ENCODE data around the gene ERN2.
A peak's percentile ranks its signal among the peaks of the same experiment; 100 is the strongest.

Gene ERN2

GRCh38 chr16:23683487-23683886 is 29.5 kb downstream of the ERN2 start:
- FAIRE-seq, result no peak

- no peak for FAIRE-seq
Observed at GRCh38 chr16:23682181-23682580, 30.8 kb downstream of the ERN2 start.

- FAIRE-seq, result no peak
Observed at GRCh38 chr16:23679986-23680336, 33.1 kb downstream of the ERN2 start.

GRCh38 chr16:23679274-23679985 is 33.6 kb downstream of the ERN2 start:
- FAIRE-seq, result no peak

- no peak for FAIRE-seq
Observed at GRCh38 chr16:23678430-23679273, 34.4 kb downstream of the ERN2 start, which contains the start of gene PLK1. PLK1 (plus strand) TSS chr16:23678889; CDS start chr16:23678933, 44 bp downstream.

- FAIRE-seq, result no peak
Observed at GRCh38 chr16:23676924-23677480, 36.0 kb downstream of the ERN2 start.

- FAIRE-seq, result no peak
Observed at GRCh38 chr16:23673971-23674614, 38.9 kb downstream of the ERN2 start.

GRCh38 chr16:23670137-23670776 is 42.8 kb downstream of the ERN2 start:
- FAIRE-seq, result no peak

GRCh38 chr16:23668873-23669272 is 44.1 kb downstream of the ERN2 start:
- no peak for FAIRE-seq

- no peak for FAIRE-seq
Observed at GRCh38 chr16:23668225-23668624, 44.8 kb downstream of the ERN2 start.

- no peak for FAIRE-seq
Observed at GRCh38 chr16:23667355-23667659, 45.7 kb downstream of the ERN2 start.

- no peak for FAIRE-seq
Observed at GRCh38 chr16:23666571-23667354, 46.3 kb downstream of the ERN2 start.

GRCh38 chr16:23663918-23664317 is 49.1 kb downstream of the ERN2 start:
- no peak for FAIRE-seq

- no peak for FAIRE-seq
Observed at GRCh38 chr16:23651943-23652468, 61.0 kb downstream of the ERN2 start.

- FAIRE-seq, result no peak
Observed at GRCh38 chr16:23650674-23651416, 62.2 kb downstream of the ERN2 start.

- no peak for FAIRE-seq
Observed at GRCh38 chr16:23642246-23642774, 70.7 kb downstream of the ERN2 start.

- peak; percentile 21 for FAIRE-seq
Observed at GRCh38 chr16:23640931-23641765, 71.9 kb downstream of the ERN2 start, which contains the start of the genes DCTN5 and PALB2. DCTN5 (plus strand) TSS chr16:23641466; CDS start chr16:23641543, 77 bp downstream. PALB2 (minus strand) TSS chr16:23641310; CDS start chr16:23641157, 153 bp downstream.

GRCh38 chr16:23640615-23640930 is 72.4 kb downstream of the ERN2 start:
- FAIRE-seq, result no peak
